HCT116 (cell line): ENCODE measurements around the gene ARL2BP.

ENCODE experiments used
- JUND ChIP-seq: IDR thresholded peaks from 2 replicates; pipeline ENCODE4 v1.6.1; 2012
- POLR2A ChIP-seq: IDR thresholded peaks from 2 replicates; pipeline ENCODE4 v1.7.0; 2011; ENCODE audit warnings: borderline replicate concordance; ENCODE audit not compliant: insufficient read depth, insufficient read length; ENCODE audit errors: extremely low read depth
- SP1 ChIP-seq: IDR thresholded peaks from 2 replicates; pipeline ENCODE4 v1.6.1; 2012; ENCODE audit warnings: low read depth
- SRF ChIP-seq: IDR thresholded peaks from 2 replicates; pipeline ENCODE4 v1.6.1; 2012; ENCODE audit warnings: low read depth
- TF ChIP-seq, protein P1 (sequence below), 3 experiments: fragments of 200-600 bp in 1 of 3; sonication (generic) in 1 of 3; IDR thresholded peaks in 2 of 3; conservative IDR thresholded peaks in 1 of 3; 2 replicates each; pipeline ENCODE4 v1.5.1; 2012 to 2017; ENCODE audit warnings: low read depth in 2 of 3, low read length in 2 of 3, antibody characterized with exemption in 1 of 3, borderline replicate concordance in 1 of 3, control low read depth in 1 of 3, mild to moderate bottlenecking in 1 of 3, mixed read lengths in 1 of 3, mixed run types in 1 of 3, moderate library complexity in 1 of 3; ENCODE audit not compliant: insufficient read depth in 1 of 3
- TF ChIP-seq, protein P2 (sequence below): IDR thresholded peaks from 2 replicates; pipeline ENCODE4 v1.6.1; 2012; ENCODE audit warnings: low read depth
- TF ChIP-seq, protein P3 (sequence below): IDR thresholded peaks from 2 replicates; pipeline ENCODE4 v1.6.1; 2012

DNA sequence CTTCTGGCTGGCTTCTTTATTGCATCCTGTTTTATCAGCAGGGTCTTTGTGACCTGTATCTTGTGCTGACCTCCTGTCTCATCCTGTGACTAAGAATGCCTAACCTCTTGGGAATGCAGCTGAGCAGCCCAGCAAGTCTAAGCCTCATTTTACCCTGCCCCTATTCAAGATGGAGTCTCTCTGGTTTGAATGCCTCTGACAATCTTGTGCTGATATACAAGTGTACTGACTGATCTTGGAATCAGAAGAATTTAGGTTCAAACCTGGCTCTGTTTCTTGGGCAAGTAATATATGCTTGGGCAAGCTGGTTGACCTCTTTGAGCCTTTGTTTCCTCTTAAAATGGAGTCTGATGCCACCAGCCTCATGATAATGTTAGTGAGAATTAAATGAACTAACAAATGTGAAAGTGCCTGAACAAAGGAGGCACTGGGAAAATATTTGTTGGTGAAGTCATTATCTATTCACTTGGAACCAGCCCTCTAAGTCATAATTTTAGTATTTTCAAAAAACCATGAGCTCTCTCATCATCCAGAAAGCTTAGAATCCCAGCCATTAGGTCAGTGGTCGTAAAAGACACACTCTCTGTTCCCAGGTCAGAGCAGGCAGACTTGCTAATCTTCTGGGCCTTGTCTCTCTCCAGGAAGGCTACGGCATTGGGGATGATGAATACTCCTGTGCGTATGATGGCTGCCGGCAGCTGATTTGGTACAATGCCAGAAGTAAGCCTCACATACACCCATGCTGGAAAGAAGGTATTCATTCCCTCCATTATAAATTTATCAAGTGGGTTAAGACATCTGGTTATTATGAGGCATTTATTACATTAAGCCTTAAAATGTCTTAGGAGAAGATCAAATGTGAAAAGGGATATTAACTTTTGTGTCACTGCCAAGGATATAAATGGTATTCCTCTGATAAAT is 18.1 kb upstream of the ARL2BP start:
- TF ChIP-seq, protein P1, sequence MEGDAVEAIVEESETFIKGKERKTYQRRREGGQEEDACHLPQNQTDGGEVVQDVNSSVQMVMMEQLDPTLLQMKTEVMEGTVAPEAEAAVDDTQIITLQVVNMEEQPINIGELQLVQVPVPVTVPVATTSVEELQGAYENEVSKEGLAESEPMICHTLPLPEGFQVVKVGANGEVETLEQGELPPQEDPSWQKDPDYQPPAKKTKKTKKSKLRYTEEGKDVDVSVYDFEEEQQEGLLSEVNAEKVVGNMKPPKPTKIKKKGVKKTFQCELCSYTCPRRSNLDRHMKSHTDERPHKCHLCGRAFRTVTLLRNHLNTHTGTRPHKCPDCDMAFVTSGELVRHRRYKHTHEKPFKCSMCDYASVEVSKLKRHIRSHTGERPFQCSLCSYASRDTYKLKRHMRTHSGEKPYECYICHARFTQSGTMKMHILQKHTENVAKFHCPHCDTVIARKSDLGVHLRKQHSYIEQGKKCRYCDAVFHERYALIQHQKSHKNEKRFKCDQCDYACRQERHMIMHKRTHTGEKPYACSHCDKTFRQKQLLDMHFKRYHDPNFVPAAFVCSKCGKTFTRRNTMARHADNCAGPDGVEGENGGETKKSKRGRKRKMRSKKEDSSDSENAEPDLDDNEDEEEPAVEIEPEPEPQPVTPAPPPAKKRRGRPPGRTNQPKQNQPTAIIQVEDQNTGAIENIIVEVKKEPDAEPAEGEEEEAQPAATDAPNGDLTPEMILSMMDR (IDR thresholded peaks at IDR 0.05 in 2 of 3, conservative IDR thresholded peaks at IDR 0.05 in 1 of 3; ENCODE audit: borderline replicate concordance in 1 of 3, insufficient read depth in 1 of 3, low read depth in 2 of 3, low read length in 2 of 3), result no peak
- no peak for TF ChIP-seq SRF
- no peak for TF ChIP-seq SP1
- no peak for TF ChIP-seq JUND
- no peak for TF ChIP-seq POLR2A
- TF ChIP-seq, protein P2, sequence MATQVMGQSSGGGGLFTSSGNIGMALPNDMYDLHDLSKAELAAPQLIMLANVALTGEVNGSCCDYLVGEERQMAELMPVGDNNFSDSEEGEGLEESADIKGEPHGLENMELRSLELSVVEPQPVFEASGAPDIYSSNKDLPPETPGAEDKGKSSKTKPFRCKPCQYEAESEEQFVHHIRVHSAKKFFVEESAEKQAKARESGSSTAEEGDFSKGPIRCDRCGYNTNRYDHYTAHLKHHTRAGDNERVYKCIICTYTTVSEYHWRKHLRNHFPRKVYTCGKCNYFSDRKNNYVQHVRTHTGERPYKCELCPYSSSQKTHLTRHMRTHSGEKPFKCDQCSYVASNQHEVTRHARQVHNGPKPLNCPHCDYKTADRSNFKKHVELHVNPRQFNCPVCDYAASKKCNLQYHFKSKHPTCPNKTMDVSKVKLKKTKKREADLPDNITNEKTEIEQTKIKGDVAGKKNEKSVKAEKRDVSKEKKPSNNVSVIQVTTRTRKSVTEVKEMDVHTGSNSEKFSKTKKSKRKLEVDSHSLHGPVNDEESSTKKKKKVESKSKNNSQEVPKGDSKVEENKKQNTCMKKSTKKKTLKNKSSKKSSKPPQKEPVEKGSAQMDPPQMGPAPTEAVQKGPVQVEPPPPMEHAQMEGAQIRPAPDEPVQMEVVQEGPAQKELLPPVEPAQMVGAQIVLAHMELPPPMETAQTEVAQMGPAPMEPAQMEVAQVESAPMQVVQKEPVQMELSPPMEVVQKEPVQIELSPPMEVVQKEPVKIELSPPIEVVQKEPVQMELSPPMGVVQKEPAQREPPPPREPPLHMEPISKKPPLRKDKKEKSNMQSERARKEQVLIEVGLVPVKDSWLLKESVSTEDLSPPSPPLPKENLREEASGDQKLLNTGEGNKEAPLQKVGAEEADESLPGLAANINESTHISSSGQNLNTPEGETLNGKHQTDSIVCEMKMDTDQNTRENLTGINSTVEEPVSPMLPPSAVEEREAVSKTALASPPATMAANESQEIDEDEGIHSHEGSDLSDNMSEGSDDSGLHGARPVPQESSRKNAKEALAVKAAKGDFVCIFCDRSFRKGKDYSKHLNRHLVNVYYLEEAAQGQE, result no peak
- TF ChIP-seq, protein P3, sequence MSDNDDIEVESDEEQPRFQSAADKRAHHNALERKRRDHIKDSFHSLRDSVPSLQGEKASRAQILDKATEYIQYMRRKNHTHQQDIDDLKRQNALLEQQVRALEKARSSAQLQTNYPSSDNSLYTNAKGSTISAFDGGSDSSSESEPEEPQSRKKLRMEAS, result no peak
